Panc1 (cell line): ENCODE measurements around the gene MSRB2. TPM values are rescaled to one million over a fixed set of nuclear protein-coding genes. Genes with fewer than 3 reads are reported as not detected.

ENCODE experiments used
- ATAC-seq: fragments of 200-7000 bp; cut with Tn5 transposase; 2 replicates; pipeline ENCODE4 v1.9.1; 2020; ENCODE audit warnings: mild to moderate bottlenecking, moderate library complexity
- BruUV-seq: library from RNA; stranded (reverse); fragments of 400-500 nt; replicated peaks from 2 replicates; lab custom pipeline; 2021; lab: Mats Ljungman, UMichigan
- CTCF ChIA-PET: fragments of 300-600 bp; sonication (Branson Sonifier 250); formaldehyde crosslinking; loops from one replicate; lab custom pipeline; 2022; ENCODE audit warnings: antibody characterized with exemption; lab: Charles Lee
- POLR2A ChIA-PET: fragments of 300-600 bp; sonication (Branson Sonifier 250); formaldehyde crosslinking; loops from one replicate; lab custom pipeline; 2022; ENCODE audit warnings: antibody characterized with exemption; lab: Charles Lee
- DNase-seq: peaks from one replicate; pipeline ENCODE4 v3.0.0-alpha.2; 2010; ENCODE audit warnings: low read depth, low spot score
- H3K27ac ChIP-seq: 2 replicates; pipeline ENCODE4 v1.5.1; 2011; ENCODE audit warnings: mild to moderate bottlenecking, low read length, inconsistent platforms
- H3K27me3 ChIP-seq: fragments of 200-500 bp; sonication (Bioruptor generic); 2 replicates; pipeline ENCODE4 v1.6.0; 2014; ENCODE audit warnings: low read length, inconsistent platforms; ENCODE audit not compliant: control insufficient read depth, insufficient read depth
- H3K36me3 ChIP-seq: fragments of 200-500 bp; sonication (Bioruptor generic); 2 replicates; pipeline ENCODE4 v1.5.1; 2014; ENCODE audit warnings: inconsistent platforms, mild to moderate bottlenecking, low read length, moderate library complexity; ENCODE audit not compliant: control insufficient read depth, insufficient read depth
- H3K4me1 ChIP-seq: 2 replicates; pipeline ENCODE4 v1.5.1; 2011; ENCODE audit warnings: inconsistent platforms, mild to moderate bottlenecking, low read length, moderate library complexity; ENCODE audit not compliant: control insufficient read depth, insufficient read depth
- H3K4me3 ChIP-seq, 2 experiments: 2 replicates each; pipeline ENCODE4 v1.5.1; 2011 to 2012; ENCODE audit warnings: low read depth in 2 of 2, low read length in 2 of 2, mild to moderate bottlenecking in 2 of 2, inconsistent platforms in 1 of 2, moderate library complexity in 1 of 2
- H3K9me3 ChIP-seq: fragments of 200-500 bp; sonication (Bioruptor generic); 2 replicates; pipeline ENCODE4 v1.5.1; 2014; ENCODE audit warnings: low read depth, mild to moderate bottlenecking, inconsistent platforms, low read length, moderate library complexity; ENCODE audit not compliant: control insufficient read depth, insufficient read depth
- CTCF ChIP-seq: fragments of 450-650 bp; IDR thresholded peaks from 2 replicates; pipeline ENCODE4 v1.5.1; 2017; ENCODE audit warnings: mild to moderate bottlenecking
- POLR2AphosphoS5 ChIP-seq: IDR thresholded peaks from 2 replicates; pipeline ENCODE4 v1.6.1; 2012; ENCODE audit warnings: mild to moderate bottlenecking, low read depth, low read length, moderate library complexity
- REST ChIP-seq, 2 experiments: IDR thresholded peaks; 2 replicates each; pipeline ENCODE4 v1.6.1; 2011 to 2012; ENCODE audit warnings: low read depth in 2 of 2, control low read depth in 1 of 2, low read length in 1 of 2, mild to moderate bottlenecking in 1 of 2, moderate library complexity in 1 of 2; ENCODE audit not compliant: insufficient read depth in 1 of 2
- SIN3A ChIP-seq: IDR thresholded peaks from 2 replicates; pipeline ENCODE4 v1.6.1; 2012; ENCODE audit warnings: low read depth, mild to moderate bottlenecking, low read length, moderate library complexity, borderline replicate concordance; ENCODE audit not compliant: insufficient read depth
- TCF7L2 ChIP-seq: IDR thresholded peaks from 2 replicates; pipeline ENCODE4 v1.6.1; 2011; ENCODE audit warnings: mild to moderate bottlenecking, low read depth, low read length, inconsistent platforms
- in situ Hi-C: cut with HindIII; loops from 2 replicates; pipeline ENCODE4 v1.10.0; 2016; ENCODE audit warnings: low sequenced_read_pairs, low pct_unique_long_range_greater_than_20kb
- intact Hi-C: fragments of 100-400 bp; cut with micrococcal nuclease; formaldehyde crosslinking; loops from one replicate; pipeline ENCODE4 v1.10.0; 2022; ENCODE audit not compliant: unreplicated experiment
- total RNA-seq: library from RNA; stranded (reverse); gene quantifications from one replicate; pipeline ENCODE4 v1.2.1, GENCODE V29; 2021; ENCODE audit not compliant: unreplicated experiment

MSRB2 gene
- total RNA-seq, 1 experiment from 2014 or later = 10.7 TPM

- ATAC-seq = no peak
- intact Hi-C loops = loop anchor here (10.0 kb wide), 1 partner anchor 1066 kb away; no protein-coding TSS in a partner anchor
- no peak for DNase-seq
- Histone ChIP-seq H3K27ac (no peak overlapping the region), H3K4me3 (no peak overlapping the region), H3K9me3 (no peaks in the 10 kb centered on the region), H3K4me1 (0 out of 2 replicates have a peak, but pooled peaks cover 3% of the 10 kb centered on the region), H3K36me3 (no peaks in the 10 kb centered on the region), H3K27me3 (no peaks in the 10 kb centered on the region; the same call in 1 of the 2 replicates)
- ChIA-PET POLR2A (no interaction called here), CTCF (no interaction called here)
- TF ChIP-seq CTCF (no peak), SIN3A (no peak), REST (IDR thresholded peaks at IDR 0.05; ENCODE audit: insufficient read depth in 1 of 2, low read depth in 2 of 2, low read length in 1 of 2) (no peak), POLR2AphosphoS5 (no peak), TCF7L2 (no peak)
- in situ Hi-C loops = no loop called here
- no TSS peak for BruUV-seq
Measured at GRCh38 chr10:23060918-23061317, 34.5 kb upstream of the MSRB2 start.

GRCh38 chr10:23063045-23063972 lies 32.1 kb upstream of the MSRB2 start:
- in situ Hi-C loops = no loop called here
- ATAC-seq (no peak), DNase-seq (no peak)
- no peaks in the 10 kb centered on the region for H3K36me3 ChIP-seq
- intact Hi-C loops = loop anchor here (10.0 kb wide), 1 partner anchor 1069 kb away; no protein-coding TSS in a partner anchor
- ChIA-PET POLR2A (no interaction called here), CTCF (no interaction called here)
- no TSS peak for BruUV-seq
- H3K4me3 ChIP-seq = no peak overlapping the region
- H3K9me3 ChIP-seq = no peaks in the 10 kb centered on the region
- H3K27ac ChIP-seq = no peak overlapping the region
- no peaks in the 10 kb centered on the region; the same call in 1 of the 2 replicates for H3K27me3 ChIP-seq
- 0 out of 2 replicates have a peak, but pooled peaks cover 4% of the 10 kb centered on the region for H3K4me1 ChIP-seq
- TF ChIP-seq TCF7L2 = no peak
- no peak for TF ChIP-seq REST (IDR thresholded peaks at IDR 0.05; ENCODE audit: insufficient read depth in 1 of 2, low read depth in 2 of 2, low read length in 1 of 2)
- no peak for TF ChIP-seq CTCF
- TF ChIP-seq POLR2AphosphoS5 = no peak
- no peak for TF ChIP-seq SIN3A
